HG02642 (cell line): ENCODE results near the gene PAK6.

ENCODE experiments used
- ATAC-seq: cut with Tn5 transposase; IDR thresholded peaks from one replicate; pipeline ENCODE4 v1.9.1; 2021; ENCODE audit warnings: mild to moderate bottlenecking; ENCODE audit not compliant: unreplicated experiment, poor library complexity

PAK6 gene

GRCh38 chr15:40325188-40325587 is 86.3 kb downstream of the PAK6 start:
- no peak for ATAC-seq

GRCh38 chr15:40325700-40326099 is 86.8 kb downstream of the PAK6 start:
- no peak for ATAC-seq
